ENCODE measurements around the gene KCNK7.

The KCNK7 gene

DNA sequence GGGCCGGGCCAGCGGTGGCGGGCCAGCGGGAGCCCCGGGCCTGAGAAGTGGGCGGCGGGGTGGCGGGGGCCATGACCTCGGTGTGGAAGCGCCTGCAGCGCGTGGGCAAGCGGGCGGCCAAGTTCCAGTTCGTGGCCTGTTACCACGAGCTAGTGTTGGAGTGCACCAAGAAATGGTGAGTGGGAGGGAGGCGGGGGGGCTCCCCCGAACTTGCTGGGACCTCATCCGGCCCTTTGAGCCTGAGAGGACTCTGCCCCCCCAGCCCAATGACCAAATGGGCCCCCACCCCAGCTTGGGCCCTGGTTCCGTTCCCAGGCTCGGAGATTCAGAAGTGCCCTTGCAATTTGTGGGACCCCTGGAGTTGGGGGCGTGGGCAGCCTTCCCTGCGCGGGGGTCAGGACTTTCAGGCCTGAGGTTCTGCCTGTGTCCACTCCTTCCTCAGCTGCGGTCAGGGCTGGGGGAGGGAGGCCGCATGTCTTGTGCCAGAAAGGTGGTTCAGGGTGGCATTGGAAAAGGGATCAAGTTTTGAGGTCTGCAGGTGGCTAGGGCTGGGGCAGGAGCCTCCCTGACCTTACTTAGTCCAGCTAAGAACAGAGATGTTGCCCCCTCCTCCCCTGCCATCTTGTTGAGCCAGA, 19.3 kb downstream of the KCNK7 start:
- peak overlapping the region in 1 of 2 experiments; percentile 70 for H3K27ac ChIP-seq (ENCODE audit: insufficient read depth in 1 of 2, low read depth in 1 of 2, low read length in 2 of 2, poor library complexity in 1 of 2, severe bottlenecking in 2 of 2)
- no peaks in the 10 kb centered on the region for H3K9me3 ChIP-seq (ENCODE audit: control extremely low read depth in 1 of 5, control insufficient read depth in 4 of 5, insufficient read depth in 2 of 5, low read depth in 1 of 5, low read length in 4 of 5)
- DNase-seq, result no peak
- CTCF ChIA-PET, result interaction anchor here (1.0 to 16.4 kb wide), 6 partner anchors 8 to 37 kb away, joined by 3 to 262 read pairs (median 8); no protein-coding TSS in a partner anchor
- H3K4me1 ChIP-seq (ENCODE audit: control extremely low read depth in 1 of 4, control insufficient read depth in 4 of 4, insufficient read depth in 4 of 4, low read length in 3 of 4), result peaks cover 5 to 64% (median 56%) of the 10 kb centered on the region in 4 experiments
- H3K27me3 ChIP-seq (replicated peaks in 2 of 5; ENCODE audit: control insufficient read depth in 4 of 5, insufficient read depth in 5 of 5, low read length in 4 of 5), result no peaks in the 10 kb centered on the region
- 12% methylated on average over 12 of the region's 26 CpGs for WGBS (ENCODE audit: insufficient coverage)
- peaks cover 0 to 29% (median 22%) of the 10 kb centered on the region in 4 experiments for H3K36me3 ChIP-seq (ENCODE audit: control insufficient read depth in 4 of 4, insufficient read depth in 4 of 4, low read length in 3 of 4)
- POLR2A ChIA-PET, result interaction anchor here (1.1 to 4.1 kb wide), 3 partner anchors 10 to 36 kb away, joined by 3 to 32 read pairs (median 7); no protein-coding TSS in a partner anchor
- peak overlapping the region; percentile 23 to 91 (median 65) for H3K4me3 ChIP-seq (ENCODE audit: control insufficient read depth in 1 of 7, extremely low read depth in 1 of 7, insufficient read depth in 4 of 7, low read depth in 2 of 7, low read length in 6 of 7)

DNA sequence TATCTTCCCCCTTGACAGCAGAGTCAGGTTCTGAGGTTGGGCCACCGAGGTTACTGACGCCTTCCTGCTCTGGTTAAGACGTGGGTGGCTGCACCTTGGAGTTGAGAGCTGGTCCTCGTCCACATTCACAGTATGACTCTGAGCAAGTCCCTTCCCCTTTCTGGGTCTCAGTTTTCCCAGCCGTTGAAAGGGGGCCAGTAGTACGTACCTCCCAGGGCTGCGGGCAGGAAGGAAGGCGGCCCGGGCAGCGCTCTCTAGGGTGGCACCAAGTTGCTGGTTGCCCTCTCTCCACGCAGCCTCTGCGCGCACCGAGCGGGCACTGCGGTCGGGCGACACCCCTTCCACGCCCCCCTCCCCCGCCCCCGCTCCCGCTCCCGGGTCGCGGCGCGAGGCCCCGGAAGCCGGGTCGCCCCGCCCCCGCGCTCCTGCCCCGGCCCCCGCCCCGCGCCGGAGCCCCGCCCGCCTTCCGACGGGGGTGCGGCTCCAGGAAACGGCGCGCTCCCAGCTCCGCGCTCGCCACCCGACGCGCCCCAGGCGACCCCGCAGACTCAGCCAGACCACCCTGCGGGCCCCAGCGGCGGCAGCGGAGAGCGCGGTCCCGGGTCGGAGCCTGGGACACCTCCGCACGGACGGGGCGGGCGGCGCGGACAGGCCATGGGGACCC, 19.9 kb downstream of the KCNK7 start, which contains the start of gene EHBP1L1:
Gene EHBP1L1 (plus strand): TSS at position 486 of the 664 bp plus-strand sequence. CDS start 250 bp downstream, outside the sequence.
- peaks cover 9 to 71% (median 63%) of the 10 kb centered on the region in 4 experiments for H3K4me1 ChIP-seq (ENCODE audit: control extremely low read depth in 1 of 4, control insufficient read depth in 4 of 4, insufficient read depth in 4 of 4, low read length in 3 of 4)
- peak within 1 kb of the TSS; percentile 23 to 91 (median 74) for H3K4me3 ChIP-seq (ENCODE audit: control insufficient read depth in 1 of 7, extremely low read depth in 1 of 7, insufficient read depth in 4 of 7, low read depth in 2 of 7, low read length in 6 of 7)
- H3K36me3 ChIP-seq (ENCODE audit: control insufficient read depth in 4 of 4, insufficient read depth in 4 of 4, low read length in 3 of 4), result peaks cover 0 to 26% (median 19%) of the 10 kb centered on the region in 4 experiments
- WGBS (ENCODE audit: insufficient coverage), result under 1% methylated on average over 42 of the region's 69 CpGs
- H3K27ac ChIP-seq (ENCODE audit: insufficient read depth in 1 of 2, low read depth in 1 of 2, low read length in 2 of 2, poor library complexity in 1 of 2, severe bottlenecking in 2 of 2), result peak within 1 kb of the TSS; percentile 19 to 70
- H3K27me3 ChIP-seq (replicated peaks in 2 of 5; ENCODE audit: control insufficient read depth in 4 of 5, insufficient read depth in 5 of 5, low read length in 4 of 5), result no peaks in the 10 kb centered on the region
- ChIA-PET POLR2A (interaction anchor here (1.1 to 4.1 kb wide), 3 partner anchors 11 to 35 kb away, joined by 3 to 32 read pairs (median 7); no protein-coding TSS in a partner anchor), CTCF (interaction anchor here (1.4 to 16.4 kb wide), 6 partner anchors 8 to 37 kb away, joined by 3 to 262 read pairs (median 8); no protein-coding TSS in a partner anchor)
- H3K9me3 ChIP-seq (ENCODE audit: control extremely low read depth in 1 of 5, control insufficient read depth in 4 of 5, insufficient read depth in 2 of 5, low read depth in 1 of 5, low read length in 4 of 5), result no peaks in the 10 kb centered on the region
- peak; percentile 57 to 78 (median 69) for DNase-seq

DNA sequence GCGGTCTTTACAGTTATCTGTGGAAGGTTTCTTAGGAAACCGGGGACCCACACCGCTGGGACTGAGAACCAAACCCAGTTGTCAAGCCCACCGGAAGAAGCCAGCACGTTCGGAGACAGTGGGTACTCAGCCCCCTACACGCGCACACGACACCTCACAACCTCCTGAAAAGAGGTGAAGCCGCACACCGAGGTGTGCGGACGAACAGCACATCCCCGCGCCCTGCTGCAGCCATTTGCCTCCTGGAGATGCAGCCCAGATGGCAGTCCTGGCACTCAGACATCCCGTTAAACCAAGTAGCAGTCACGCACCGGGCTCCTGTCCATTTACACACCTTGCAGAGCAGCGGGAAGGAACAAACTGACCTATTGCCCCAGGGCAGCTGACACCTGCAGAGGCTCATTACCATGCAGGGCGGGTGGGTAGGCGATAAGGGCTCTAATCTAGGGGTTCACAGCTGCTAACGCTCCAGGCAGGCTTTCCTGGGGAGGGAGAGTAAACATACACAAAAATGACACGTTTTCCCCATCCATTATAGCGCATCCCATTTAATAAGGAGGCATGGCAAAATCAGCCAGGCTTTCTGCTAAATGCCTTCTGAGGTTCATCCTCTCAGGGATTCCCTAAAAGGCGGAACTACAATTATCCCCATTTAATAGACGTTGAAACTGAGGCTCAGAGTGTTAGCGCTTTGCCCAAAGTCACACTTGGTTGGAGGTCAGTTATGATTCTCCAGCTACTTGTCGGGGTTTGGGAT, 20.6 kb downstream of the KCNK7 start:
- peaks cover 9 to 74% (median 66%) of the 10 kb centered on the region in 4 experiments for H3K4me1 ChIP-seq (ENCODE audit: control extremely low read depth in 1 of 4, control insufficient read depth in 4 of 4, insufficient read depth in 4 of 4, low read length in 3 of 4)
- peak overlapping the region in 1 of 2 experiments; percentile 63 for H3K27ac ChIP-seq (ENCODE audit: insufficient read depth in 1 of 2, low read depth in 1 of 2, low read length in 2 of 2, poor library complexity in 1 of 2, severe bottlenecking in 2 of 2)
- ChIA-PET POLR2A (interaction anchor here (2.1 to 4.1 kb wide), 2 partner anchors 12 to 35 kb away, joined by 7 to 32 read pairs; no protein-coding TSS in a partner anchor), CTCF (interaction anchor here (1.4 to 16.4 kb wide), 6 partner anchors 9 to 36 kb away, joined by 3 to 262 read pairs (median 8); no protein-coding TSS in a partner anchor)
- peaks cover 0 to 19% (median 13%) of the 10 kb centered on the region in 4 experiments for H3K36me3 ChIP-seq (ENCODE audit: control insufficient read depth in 4 of 4, insufficient read depth in 4 of 4, low read length in 3 of 4)
- H3K4me3 ChIP-seq (ENCODE audit: control insufficient read depth in 1 of 7, extremely low read depth in 1 of 7, insufficient read depth in 4 of 7, low read depth in 2 of 7, low read length in 6 of 7), result peak overlapping the region; percentile 19 to 91 (median 74)
- no peaks in the 10 kb centered on the region for H3K27me3 ChIP-seq (replicated peaks in 2 of 5; ENCODE audit: control insufficient read depth in 4 of 5, insufficient read depth in 5 of 5, low read length in 4 of 5)
- H3K9me3 ChIP-seq (ENCODE audit: control extremely low read depth in 1 of 5, control insufficient read depth in 4 of 5, insufficient read depth in 2 of 5, low read depth in 1 of 5, low read length in 4 of 5), result no peaks in the 10 kb centered on the region
- WGBS (ENCODE audit: insufficient coverage), result 7% methylated on average over 24 of the region's 28 CpGs
- DNase-seq, result peak in 2 of 3 donors; percentile 51 to 73

DNA sequence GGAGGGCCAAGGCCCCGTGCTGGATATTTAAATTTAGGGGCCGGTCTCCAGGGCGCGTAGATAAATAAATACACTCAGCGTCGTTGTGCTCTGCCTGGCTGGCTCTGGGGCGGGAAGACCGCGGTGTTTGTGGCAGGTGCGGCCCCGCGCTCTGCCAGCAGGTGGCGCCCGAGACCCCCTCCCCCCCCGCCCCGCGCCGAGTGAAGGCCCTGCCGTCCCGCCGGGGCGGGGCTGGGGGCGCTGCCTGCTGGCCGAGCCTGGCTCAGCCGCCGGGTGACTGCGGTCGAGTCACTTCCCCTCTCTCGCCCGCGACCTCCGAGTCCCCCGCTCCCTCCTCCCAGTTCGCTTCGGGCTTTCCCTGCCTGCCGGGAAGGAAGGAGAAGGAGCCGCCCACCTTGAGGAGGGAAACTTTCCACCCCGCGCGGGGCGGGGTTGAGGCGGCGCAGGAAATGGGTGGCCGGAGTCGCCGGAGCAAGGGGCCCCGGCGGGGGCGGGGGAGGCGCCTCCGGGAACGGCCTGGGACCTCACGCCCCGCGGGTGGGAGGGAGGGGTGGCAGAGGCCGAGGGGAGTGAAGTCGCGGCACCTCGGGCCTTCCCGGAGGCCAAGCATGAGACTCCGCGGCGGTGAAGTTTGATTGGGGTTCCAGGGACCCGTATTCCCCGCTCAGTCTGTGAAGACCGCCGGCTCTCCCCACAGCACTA, 21.3 kb downstream of the KCNK7 start:
- Histone ChIP-seq H3K4me1 (ENCODE audit: control extremely low read depth in 1 of 4, control insufficient read depth in 4 of 4, insufficient read depth in 4 of 4, low read length in 3 of 4) (peaks cover 13 to 81% (median 73%) of the 10 kb centered on the region in 4 experiments), H3K27me3 (replicated peaks in 2 of 5; ENCODE audit: control insufficient read depth in 4 of 5, insufficient read depth in 5 of 5, low read length in 4 of 5) (no peaks in the 10 kb centered on the region), H3K27ac (ENCODE audit: insufficient read depth in 1 of 2, low read depth in 1 of 2, low read length in 2 of 2, poor library complexity in 1 of 2, severe bottlenecking in 2 of 2) (peak overlapping the region in 1 of 2 experiments; percentile 76), H3K36me3 (ENCODE audit: control insufficient read depth in 4 of 4, insufficient read depth in 4 of 4, low read length in 3 of 4) (peaks cover 0 to 12% (median 6%) of the 10 kb centered on the region in 4 experiments), H3K9me3 (ENCODE audit: control extremely low read depth in 1 of 5, control insufficient read depth in 4 of 5, insufficient read depth in 2 of 5, low read depth in 1 of 5, low read length in 4 of 5) (no peaks in the 10 kb centered on the region), H3K4me3 (ENCODE audit: control insufficient read depth in 1 of 7, extremely low read depth in 1 of 7, insufficient read depth in 4 of 7, low read depth in 2 of 7, low read length in 6 of 7) (peak overlapping the region; percentile 28 to 99 (median 82))
- DNase-seq, result peak; percentile 96
- WGBS (ENCODE audit: insufficient coverage), result 0% methylated on average over 42 of the region's 67 CpGs
- CTCF ChIA-PET, result interaction anchor here (1.1 to 16.4 kb wide), 8 partner anchors 9 to 36 kb away, joined by 3 to 262 read pairs (median 71); no protein-coding TSS in a partner anchor
- POLR2A ChIA-PET, result interaction anchor here (1.0 to 4.1 kb wide), 3 partner anchors 12 to 34 kb away, joined by 4 to 32 read pairs (median 7); no protein-coding TSS in a partner anchor

DNA sequence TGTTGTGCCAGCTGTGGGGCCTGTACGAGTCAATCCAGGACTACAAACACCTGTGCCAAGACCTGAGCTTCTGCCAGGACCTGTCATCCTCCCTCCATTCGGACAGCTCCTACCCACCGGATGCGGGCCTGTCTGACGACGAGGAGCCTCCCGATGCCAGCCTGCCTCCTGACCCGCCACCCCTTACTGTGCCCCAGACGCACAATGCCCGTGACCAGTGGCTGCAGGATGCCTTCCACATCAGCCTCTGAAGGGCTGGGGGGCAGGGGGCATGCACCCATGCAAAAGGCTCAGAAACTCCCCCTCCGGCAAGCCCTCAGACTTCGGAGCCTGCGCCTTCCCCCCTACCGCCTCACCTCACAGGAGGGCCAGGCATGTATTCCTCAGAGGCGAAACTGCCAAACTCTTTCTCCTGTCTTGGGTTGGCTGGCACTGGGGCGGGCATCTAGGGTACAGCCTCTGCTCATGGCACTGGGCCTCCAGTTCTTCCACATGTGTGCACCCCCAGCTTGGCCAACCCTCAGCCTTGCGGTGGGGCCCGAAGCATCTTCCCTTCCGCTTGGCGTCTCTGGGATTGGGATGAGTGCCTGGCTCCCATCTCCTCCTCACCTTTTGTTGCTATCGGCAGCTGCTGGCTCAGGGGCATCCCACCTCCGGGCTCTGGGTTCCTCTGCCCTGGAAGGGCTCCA, 22.1 kb downstream of the KCNK7 start:
- no peak for DNase-seq
- Histone ChIP-seq H3K27me3 (replicated peaks in 2 of 5; ENCODE audit: control insufficient read depth in 4 of 5, insufficient read depth in 5 of 5, low read length in 4 of 5) (no peaks in the 10 kb centered on the region), H3K9me3 (ENCODE audit: control extremely low read depth in 1 of 5, control insufficient read depth in 4 of 5, insufficient read depth in 2 of 5, low read depth in 1 of 5, low read length in 4 of 5) (no peaks in the 10 kb centered on the region), H3K27ac (ENCODE audit: insufficient read depth in 1 of 2, low read depth in 1 of 2, low read length in 2 of 2, poor library complexity in 1 of 2, severe bottlenecking in 2 of 2) (peak overlapping the region; percentile 7 to 76), H3K4me3 (ENCODE audit: control insufficient read depth in 1 of 7, extremely low read depth in 1 of 7, insufficient read depth in 4 of 7, low read depth in 2 of 7, low read length in 6 of 7) (peak overlapping the region; percentile 28 to 99 (median 76)), H3K4me1 (ENCODE audit: control extremely low read depth in 1 of 4, control insufficient read depth in 4 of 4, insufficient read depth in 4 of 4, low read length in 3 of 4) (peaks cover 18 to 84% (median 80%) of the 10 kb centered on the region in 4 experiments), H3K36me3 (ENCODE audit: control insufficient read depth in 4 of 4, insufficient read depth in 4 of 4, low read length in 3 of 4) (peaks cover 0 to 8% (median 4%) of the 10 kb centered on the region in 4 experiments)
- 60% methylated on average over 21 of the region's 22 CpGs for WGBS (ENCODE audit: insufficient coverage)
- ChIA-PET CTCF (interaction anchor here (1.1 to 16.1 kb wide), 6 partner anchors 9 to 40 kb away, joined by 3 to 239 read pairs (median 16); no protein-coding TSS in a partner anchor), POLR2A (interaction anchor here (1.0 to 2.4 kb wide), 4 partner anchors 15 to 149 kb away, joined by 3 to 9 read pairs (median 6); no protein-coding TSS in a partner anchor)
